ENCODE measurements around the gene TMCO4. TPM values are rescaled to one million over a fixed set of nuclear protein-coding genes. Genes with fewer than 3 reads are reported as not detected.

Gene TMCO4
- total RNA-seq, 2 experiments from 2014 or later = 13.1 to 14.4 TPM

DNA sequence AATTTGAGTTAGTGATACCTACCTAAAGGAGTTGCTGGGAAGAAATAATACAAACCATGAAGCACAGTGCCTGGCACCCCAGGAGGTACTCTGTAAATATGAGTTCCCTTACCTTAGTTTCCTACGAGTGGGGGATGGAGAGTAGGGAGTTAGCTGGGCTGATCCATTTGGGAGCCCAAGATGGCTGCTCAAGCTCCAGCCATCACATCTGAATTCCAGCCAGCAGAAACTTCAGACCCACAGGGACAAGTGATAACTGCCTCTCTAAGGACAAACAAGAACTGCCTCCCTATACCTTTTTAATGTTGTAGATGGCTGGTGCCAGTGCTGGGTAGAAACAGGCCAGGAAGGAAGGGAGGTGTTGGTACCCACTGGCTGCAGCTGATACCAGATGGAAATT, 112.3 kb downstream of the TMCO4 start:
- no peaks in the 10 kb centered on the region for H3K27me3 Mint-ChIP-seq (ENCODE audit: low read depth)
- POLR2A ChIA-PET = interaction anchor here (0.6 kb wide), 1 partner anchor 210 kb away, joined by 3 read pairs; no protein-coding TSS in a partner anchor
- H3K36me3 Mint-ChIP-seq (ENCODE audit: low read depth) = peaks cover 46% of the 10 kb centered on the region
- peaks cover 5% of the 10 kb centered on the region for H3K9me3 Mint-ChIP-seq (ENCODE audit: insufficient read depth)
- H3K4me3 Mint-ChIP-seq = no peak overlapping the region
- H3K4me1 Mint-ChIP-seq (ENCODE audit: low read depth) = peaks cover 23% of the 10 kb centered on the region
- no peak for ATAC-seq
- no peak for DNase-seq
- CTCF ChIA-PET = interaction anchor here (1.4 kb wide), 1 partner anchor 25 kb away, joined by 4 read pairs; no protein-coding TSS in a partner anchor
- peak overlapping the region; percentile 84 for H3K27ac Mint-ChIP-seq

DNA sequence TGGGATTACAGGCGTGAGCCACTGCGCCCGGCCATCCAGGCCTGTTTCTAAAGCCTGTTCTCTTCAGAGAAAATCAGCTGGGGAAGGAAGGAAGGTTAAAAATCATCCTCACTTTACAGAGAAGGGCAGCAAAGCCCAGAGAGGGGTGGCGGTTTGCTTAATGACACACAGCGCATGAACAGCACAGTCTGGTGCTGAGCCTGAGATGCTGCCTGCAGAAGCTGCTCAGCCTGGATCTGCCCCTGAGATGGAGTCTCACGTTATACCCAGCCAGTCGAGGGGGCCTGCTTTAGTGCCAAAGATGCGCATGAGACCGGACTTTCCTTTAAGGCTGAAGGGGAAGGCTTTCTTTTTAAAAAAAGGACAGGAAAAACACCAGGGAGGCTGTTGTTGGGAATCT, 113.7 kb downstream of the TMCO4 start:
- POLR2A ChIA-PET = interaction anchor here (0.6 kb wide), 1 partner anchor 54 kb away, joined by 4 read pairs; no protein-coding TSS in a partner anchor
- DNase-seq (no peak), ATAC-seq (no peak)
- Mint-ChIP-seq H3K4me1 (ENCODE audit: low read depth) (peaks cover 23% of the 10 kb centered on the region), H3K36me3 (ENCODE audit: low read depth) (peaks cover 34% of the 10 kb centered on the region), H3K27me3 (ENCODE audit: low read depth) (no peaks in the 10 kb centered on the region), H3K27ac (no peak overlapping the region), H3K4me3 (no peak overlapping the region), H3K9me3 (ENCODE audit: insufficient read depth) (peaks cover 5% of the 10 kb centered on the region)
- CTCF ChIA-PET = no interaction called here

DNA sequence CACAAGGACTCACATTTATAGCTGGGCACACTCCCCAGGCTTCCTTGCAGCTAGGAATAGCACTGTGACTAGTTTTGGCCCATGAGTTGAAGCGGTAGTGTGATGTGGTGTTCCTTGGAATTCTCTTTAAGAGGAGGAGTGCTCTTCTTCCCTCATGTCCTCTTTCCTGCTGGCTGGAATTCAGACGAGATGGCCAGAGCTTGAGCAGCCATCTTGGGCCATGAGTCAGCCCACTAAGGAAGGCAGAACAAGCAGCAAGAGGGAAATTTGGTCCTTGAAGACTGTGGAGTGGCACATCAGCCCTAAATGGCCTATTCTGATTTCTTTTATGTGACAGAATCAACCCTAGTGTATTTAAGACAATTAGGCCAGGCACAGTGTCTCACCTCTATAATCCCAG, 115.0 kb downstream of the TMCO4 start:
- H3K4me3 Mint-ChIP-seq = no peak overlapping the region
- DNase-seq (no peak), ATAC-seq (no peak)
- POLR2A ChIA-PET = interaction anchor here (0.6 kb wide), 1 partner anchor 535 kb away, joined by 4 read pairs; no protein-coding TSS in a partner anchor
- no peaks in the 10 kb centered on the region for H3K27me3 Mint-ChIP-seq (ENCODE audit: low read depth)
- H3K36me3 Mint-ChIP-seq (ENCODE audit: low read depth) = peaks cover 21% of the 10 kb centered on the region
- no peaks in the 10 kb centered on the region for H3K9me3 Mint-ChIP-seq (ENCODE audit: insufficient read depth)
- no peak overlapping the region for H3K27ac Mint-ChIP-seq
- H3K4me1 Mint-ChIP-seq (ENCODE audit: low read depth) = peaks cover 21% of the 10 kb centered on the region
- CTCF ChIA-PET = interaction anchor here (1.1 to 1.2 kb wide), 2 partner anchors 22 to 31 kb away, joined by 3 read pairs; no protein-coding TSS in a partner anchor

DNA sequence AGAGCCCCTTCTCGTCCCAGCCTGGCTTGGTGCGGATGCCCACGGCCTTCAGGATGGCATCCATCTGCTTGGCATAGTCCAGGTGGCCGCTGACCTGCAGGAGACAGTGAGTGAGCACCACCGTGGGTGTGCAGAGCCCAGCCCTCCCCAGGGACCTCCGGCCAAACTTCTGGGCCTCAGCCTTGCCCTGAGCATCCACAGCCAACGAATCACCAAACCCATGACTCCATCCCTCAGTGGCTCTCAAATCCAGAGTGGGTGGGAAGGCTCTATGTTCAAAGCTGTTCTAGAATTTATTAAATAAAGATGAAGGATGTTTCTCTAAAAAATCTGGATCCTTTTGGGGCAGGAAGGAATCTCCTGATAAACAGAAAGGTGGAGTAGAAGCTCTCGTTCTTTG, 116.4 kb downstream of the TMCO4 start:
- Mint-ChIP-seq H3K9me3 (ENCODE audit: insufficient read depth) (no peaks in the 10 kb centered on the region), H3K36me3 (ENCODE audit: low read depth) (peaks cover 11% of the 10 kb centered on the region), H3K27me3 (ENCODE audit: low read depth) (no peaks in the 10 kb centered on the region), H3K4me3 (no peak overlapping the region), H3K4me1 (ENCODE audit: low read depth) (peaks cover 13% of the 10 kb centered on the region), H3K27ac (no peak overlapping the region)
- CTCF ChIA-PET = interaction anchor here (1.2 kb wide), 1 partner anchor 21 kb away, joined by 3 read pairs; no protein-coding TSS in a partner anchor
- DNase-seq (no peak), ATAC-seq (no peak)
- POLR2A ChIA-PET = no interaction called here

DNA sequence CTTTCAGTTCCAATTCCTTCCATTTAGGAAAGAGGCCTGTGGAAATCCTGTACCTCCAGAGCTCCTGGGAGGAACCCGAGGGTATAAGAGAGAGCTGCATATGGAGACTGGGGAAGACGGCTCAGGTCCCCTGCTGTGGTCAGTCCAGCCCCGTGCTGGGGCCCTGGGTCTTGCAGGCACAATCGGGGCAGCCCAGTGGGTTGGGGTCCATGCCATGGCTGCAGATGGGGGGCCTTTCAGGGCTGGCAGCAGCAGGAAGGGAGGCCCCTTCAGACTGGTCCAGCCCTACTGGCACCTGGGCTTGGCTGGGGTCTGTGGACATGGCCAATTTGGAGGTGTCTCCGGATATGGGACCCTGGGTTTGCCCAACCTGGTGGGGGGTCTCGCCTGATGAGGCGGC, 116.8 kb downstream of the TMCO4 start:
- peaks cover 7% of the 10 kb centered on the region for H3K36me3 Mint-ChIP-seq (ENCODE audit: low read depth)
- no peaks in the 10 kb centered on the region for H3K27me3 Mint-ChIP-seq (ENCODE audit: low read depth)
- H3K4me3 Mint-ChIP-seq = no peak overlapping the region
- ChIA-PET CTCF (no interaction called here), POLR2A (no interaction called here)
- H3K9me3 Mint-ChIP-seq (ENCODE audit: insufficient read depth) = no peaks in the 10 kb centered on the region
- peaks cover 8% of the 10 kb centered on the region for H3K4me1 Mint-ChIP-seq (ENCODE audit: low read depth)
- DNase-seq (no peak), ATAC-seq (no peak)
- H3K27ac Mint-ChIP-seq = no peak overlapping the region

DNA sequence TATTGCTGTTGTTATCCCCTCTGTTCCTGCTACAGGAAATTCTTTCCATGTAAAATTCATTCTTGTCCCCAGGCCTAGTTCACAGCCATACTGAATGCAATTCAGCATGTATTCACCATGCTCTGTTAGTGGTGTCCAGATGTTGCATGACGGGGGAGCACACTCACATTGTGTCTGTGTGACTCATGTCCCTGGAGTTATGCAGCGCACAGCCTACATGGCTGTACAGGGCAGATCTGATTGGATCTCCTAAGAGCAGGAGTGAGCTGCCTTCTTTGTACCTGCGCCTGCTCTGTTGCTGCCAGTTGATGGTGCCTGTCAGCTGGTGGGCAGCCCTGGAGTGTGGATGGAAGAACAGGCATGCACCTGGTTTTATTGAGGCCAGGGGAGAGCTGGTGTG, 117.5 kb downstream of the TMCO4 start:
- Mint-ChIP-seq H3K27me3 (ENCODE audit: low read depth) (peaks cover 1% of the 10 kb centered on the region), H3K9me3 (ENCODE audit: insufficient read depth) (no peaks in the 10 kb centered on the region), H3K4me3 (no peak overlapping the region), H3K27ac (no peak overlapping the region), H3K4me1 (ENCODE audit: low read depth) (peaks cover 2% of the 10 kb centered on the region), H3K36me3 (ENCODE audit: low read depth) (peaks cover 2% of the 10 kb centered on the region)
- ChIA-PET POLR2A (no interaction called here), CTCF (interaction anchor here (1.2 kb wide), 1 partner anchor 33 kb away, joined by 3 read pairs; no protein-coding TSS in a partner anchor)
- DNase-seq (no peak), ATAC-seq (no peak)

DNA sequence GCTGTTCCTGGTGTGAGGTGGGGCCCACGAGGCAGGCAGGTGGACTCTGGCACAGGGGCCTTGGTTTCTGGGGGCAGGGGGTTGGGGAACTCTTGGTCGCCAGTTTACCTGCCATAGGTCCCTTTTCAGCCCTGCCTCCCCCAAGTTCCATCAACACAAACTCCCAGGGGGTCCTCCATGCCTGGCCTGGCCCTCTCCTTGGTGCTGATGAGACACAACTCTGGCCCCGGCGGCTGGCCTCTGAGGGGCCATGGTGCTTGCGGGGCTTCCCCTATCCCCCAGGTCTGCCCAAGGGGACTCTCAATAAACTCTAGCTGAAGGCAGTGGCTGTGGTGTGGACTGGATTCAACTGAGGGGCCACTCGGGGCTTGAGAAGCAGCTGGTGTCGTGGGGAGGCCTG, 119.1 kb downstream of the TMCO4 start:
- no peaks in the 10 kb centered on the region for H3K4me1 Mint-ChIP-seq (ENCODE audit: low read depth)
- ATAC-seq (no peak), DNase-seq (no peak)
- H3K36me3 Mint-ChIP-seq (ENCODE audit: low read depth) = no peaks in the 10 kb centered on the region
- H3K4me3 Mint-ChIP-seq = no peak overlapping the region
- H3K9me3 Mint-ChIP-seq (ENCODE audit: insufficient read depth) = no peaks in the 10 kb centered on the region
- ChIA-PET CTCF (interaction anchor here (1.3 kb wide), 1 partner anchor 24 kb away, joined by 8 read pairs; no protein-coding TSS in a partner anchor), POLR2A (no interaction called here)
- H3K27ac Mint-ChIP-seq = no peak overlapping the region
- peaks cover 2% of the 10 kb centered on the region for H3K27me3 Mint-ChIP-seq (ENCODE audit: low read depth)

DNA sequence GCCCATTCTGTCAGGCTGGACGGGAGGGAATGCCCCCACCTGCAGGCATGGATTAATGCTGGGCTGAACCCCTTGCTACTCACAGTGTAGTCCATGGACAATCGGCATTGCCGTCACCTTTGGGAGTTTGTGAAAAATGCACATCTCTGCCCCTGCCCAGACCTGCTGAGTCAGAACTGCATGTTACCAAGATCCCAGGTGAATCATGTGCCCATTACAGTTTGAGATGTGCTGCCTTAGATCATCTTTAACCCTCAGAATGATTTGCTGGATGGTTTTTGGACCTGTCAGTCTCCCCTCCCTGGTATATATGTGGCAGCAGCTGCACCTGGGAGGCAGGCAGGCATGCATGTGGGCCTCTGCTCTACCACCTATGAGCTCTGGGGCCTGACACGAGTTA, 120.0 kb downstream of the TMCO4 start:
- Mint-ChIP-seq H3K27me3 (ENCODE audit: low read depth) (peaks cover 4% of the 10 kb centered on the region), H3K4me3 (no peak overlapping the region), H3K27ac (no peak overlapping the region), H3K9me3 (ENCODE audit: insufficient read depth) (no peaks in the 10 kb centered on the region), H3K36me3 (ENCODE audit: low read depth) (no peaks in the 10 kb centered on the region), H3K4me1 (ENCODE audit: low read depth) (no peaks in the 10 kb centered on the region)
- ChIA-PET CTCF (no interaction called here), POLR2A (interaction anchor here (0.5 kb wide), 1 partner anchor 235 kb away, joined by 3 read pairs; no protein-coding TSS in a partner anchor)
- ATAC-seq (no peak), DNase-seq (no peak)

DNA sequence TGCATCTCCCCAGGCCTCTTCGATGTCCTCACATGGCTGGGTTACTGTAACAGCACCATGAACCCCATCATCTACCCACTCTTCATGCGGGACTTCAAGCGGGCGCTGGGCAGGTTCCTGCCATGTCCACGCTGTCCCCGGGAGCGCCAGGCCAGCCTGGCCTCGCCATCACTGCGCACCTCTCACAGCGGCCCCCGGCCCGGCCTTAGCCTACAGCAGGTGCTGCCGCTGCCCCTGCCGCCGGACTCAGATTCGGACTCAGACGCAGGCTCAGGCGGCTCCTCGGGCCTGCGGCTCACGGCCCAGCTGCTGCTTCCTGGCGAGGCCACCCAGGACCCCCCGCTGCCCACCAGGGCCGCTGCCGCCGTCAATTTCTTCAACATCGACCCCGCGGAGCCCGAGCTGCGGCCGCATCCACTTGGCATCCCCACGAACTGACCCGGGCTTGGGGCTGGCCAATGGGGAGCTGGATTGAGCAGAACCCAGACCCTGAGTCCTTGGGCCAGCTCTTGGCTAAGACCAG, 120.7 kb downstream of the TMCO4 start:
- no peak for ATAC-seq

DNA sequence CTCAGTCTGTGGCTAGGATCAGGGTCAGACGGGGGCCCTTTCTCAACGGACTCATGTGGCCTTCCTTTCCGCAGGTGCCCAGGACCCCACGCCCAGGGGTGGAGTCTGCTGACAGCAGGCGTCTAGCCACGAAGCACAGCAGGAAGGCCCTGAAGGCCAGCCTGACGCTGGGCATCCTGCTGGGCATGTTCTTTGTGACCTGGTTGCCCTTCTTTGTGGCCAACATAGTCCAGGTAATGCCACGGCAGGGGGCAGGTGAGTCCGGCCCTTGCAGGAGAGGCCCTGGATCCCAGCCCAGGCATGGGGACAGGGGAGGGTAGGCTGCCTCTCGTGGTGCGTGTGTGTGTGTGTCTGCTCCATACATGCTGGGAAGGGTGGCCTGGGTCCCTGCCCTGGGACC, 121.2 kb downstream of the TMCO4 start:
- Mint-ChIP-seq H3K27me3 (ENCODE audit: low read depth) (peaks cover 4% of the 10 kb centered on the region), H3K36me3 (ENCODE audit: low read depth) (no peaks in the 10 kb centered on the region), H3K9me3 (ENCODE audit: insufficient read depth) (no peaks in the 10 kb centered on the region), H3K27ac (no peak overlapping the region), H3K4me1 (ENCODE audit: low read depth) (no peaks in the 10 kb centered on the region), H3K4me3 (no peak overlapping the region)
- ChIA-PET POLR2A (no interaction called here), CTCF (interaction anchor here (1.4 kb wide), 1 partner anchor 25 kb away, joined by 3 read pairs; no protein-coding TSS in a partner anchor)
- no peak for ATAC-seq
- DNase-seq = no peak

More for the DNA sequence above, 120.7 kb downstream of the TMCO4 start:
- Mint-ChIP-seq H3K27ac (no peak overlapping the region), H3K9me3 (ENCODE audit: insufficient read depth) (no peaks in the 10 kb centered on the region), H3K36me3 (ENCODE audit: low read depth) (no peaks in the 10 kb centered on the region), H3K4me1 (ENCODE audit: low read depth) (no peaks in the 10 kb centered on the region), H3K27me3 (ENCODE audit: low read depth) (peaks cover 4% of the 10 kb centered on the region), H3K4me3 (no peak overlapping the region)
- CTCF ChIA-PET = no interaction called here
- POLR2A ChIA-PET = no interaction called here
- DNase-seq = no peak

DNA sequence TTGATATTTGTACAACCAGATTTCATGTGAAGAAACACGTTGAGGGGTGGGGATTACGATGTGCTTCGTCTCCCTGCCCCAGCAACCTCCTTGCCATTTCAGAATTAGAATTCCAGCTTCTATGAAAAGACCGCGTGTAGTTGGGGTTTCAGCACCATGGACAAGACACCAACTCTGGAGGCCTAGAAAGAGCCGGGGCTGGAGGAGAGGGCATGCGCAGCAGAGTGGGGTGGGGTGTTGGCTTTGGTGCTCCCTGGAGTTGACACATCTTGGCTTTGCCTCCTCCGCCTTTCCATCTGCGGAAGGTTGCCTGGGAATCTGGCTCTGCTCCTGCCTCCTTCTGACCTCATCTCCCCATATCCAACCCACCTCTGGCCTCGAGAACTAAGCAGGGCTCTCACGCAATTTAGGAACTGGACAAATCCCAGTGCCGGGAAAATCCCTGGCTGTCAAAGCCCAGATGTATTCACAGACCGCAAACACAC, 123.2 kb downstream of the TMCO4 start:
- CTCF ChIA-PET = interaction anchor here (1.5 kb wide), 1 partner anchor 8 kb away, joined by 6 read pairs; no protein-coding TSS in a partner anchor
- Mint-ChIP-seq H3K9me3 (ENCODE audit: insufficient read depth) (no peaks in the 10 kb centered on the region), H3K4me3 (no peak overlapping the region), H3K4me1 (ENCODE audit: low read depth) (no peaks in the 10 kb centered on the region), H3K27ac (no peak overlapping the region), H3K27me3 (ENCODE audit: low read depth) (peaks cover 7% of the 10 kb centered on the region), H3K36me3 (ENCODE audit: low read depth) (no peaks in the 10 kb centered on the region)
- no peak for ATAC-seq
- DNase-seq = peak; percentile 56
- POLR2A ChIA-PET = no interaction called here

DNA sequence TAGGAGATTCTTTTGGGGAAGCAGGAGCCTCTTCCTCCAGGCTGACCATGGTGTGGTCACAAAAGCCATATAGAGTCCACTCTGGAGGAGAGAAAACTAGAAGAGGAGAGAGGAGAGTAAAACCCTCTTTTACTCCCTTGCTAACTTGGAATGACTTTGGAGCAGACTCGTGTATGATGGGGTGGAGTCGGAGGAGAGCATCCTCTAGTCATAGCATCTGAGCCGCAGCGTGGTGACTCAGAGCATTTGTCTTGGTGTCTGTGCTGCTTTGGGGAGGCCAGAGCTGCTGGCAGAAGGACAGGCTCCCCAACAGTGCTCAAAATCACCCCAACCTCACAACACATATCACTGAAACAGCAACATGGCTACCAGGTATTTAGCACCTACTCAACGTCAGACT, 123.9 kb downstream of the TMCO4 start:
- POLR2A ChIA-PET = no interaction called here
- CTCF ChIA-PET = no interaction called here
- Mint-ChIP-seq H3K4me1 (ENCODE audit: low read depth) (no peaks in the 10 kb centered on the region), H3K27me3 (ENCODE audit: low read depth) (peaks cover 8% of the 10 kb centered on the region), H3K36me3 (ENCODE audit: low read depth) (no peaks in the 10 kb centered on the region), H3K4me3 (no peak overlapping the region), H3K9me3 (ENCODE audit: insufficient read depth) (no peaks in the 10 kb centered on the region), H3K27ac (no peak overlapping the region)
- ATAC-seq (no peak), DNase-seq (no peak)
